Measurements from ENCODE around the gene KBTBD2.

GRCh38 chr7:32901629-32902028 is 10.1 kb upstream of the KBTBD2 start:
- no peak for TF ChIP-seq POLR2AphosphoS5 (IDR thresholded peaks at IDR 0.05; ENCODE audit: low read depth)
- TF ChIP-seq CTCF (conservative IDR thresholded peaks at IDR 0.05; ENCODE audit: low read depth in 2 of 2): no peak
- no peak for TF ChIP-seq EZH2 (IDR thresholded peaks at IDR 0.05; ENCODE audit: low read depth, unreplicated experiment)
- TF ChIP-seq REST (IDR thresholded peaks at IDR 0.05; ENCODE audit: unreplicated experiment): no peak
- TF ChIP-seq ETS1 (IDR thresholded peaks at IDR 0.05): no peak
